HepG2 (cell line): ENCODE results near the gene RIMS3. TPM values are rescaled to one million over a fixed set of nuclear protein-coding genes. Genes with fewer than 3 reads are reported as not detected.

Source experiments
- ATF1 ChIP-seq: IDR thresholded peaks from 2 replicates; pipeline ENCODE4 v1.6.1; 2016; ENCODE audit warnings: mild to moderate bottlenecking, control low read depth
- BORCS8-MEF2B ChIP-seq: sonication (generic); formaldehyde crosslinking; IDR thresholded peaks from 2 replicates; pipeline ENCODE4 v1.8.0; 2022; ENCODE audit warnings: mild to moderate bottlenecking, missing genetic modification reagents
- ELF1 ChIP-seq: sonication (generic); formaldehyde crosslinking; IDR thresholded peaks from 2 replicates; pipeline ENCODE4 v1.4.0; 2020; ENCODE audit warnings: missing genetic modification reagents
- FOXJ3 ChIP-seq: sonication (generic); formaldehyde crosslinking; IDR thresholded peaks from 2 replicates; pipeline ENCODE4 v1.4.0; 2020; ENCODE audit warnings: missing genetic modification reagents, mild to moderate bottlenecking, borderline replicate concordance
- IRF2 ChIP-seq: IDR thresholded peaks from 2 replicates; pipeline ENCODE4 v1.6.1; 2018; ENCODE audit warnings: missing genetic modification reagents, missing compliant biosample characterization
- NCOR1 ChIP-seq: fragments of 200-600 bp; sonication (generic); IDR thresholded peaks from 2 replicates; pipeline ENCODE4 v1.7.0; 2017; ENCODE audit warnings: antibody characterized with exemption, low read length, borderline replicate concordance
- RXRA ChIP-seq: sonication (generic); formaldehyde crosslinking; IDR thresholded peaks from 2 replicates; pipeline ENCODE4 v1.5.1; 2020; ENCODE audit warnings: missing genetic modification reagents
- SMYD3 ChIP-seq: sonication (generic); formaldehyde crosslinking; IDR thresholded peaks from 2 replicates; pipeline ENCODE4 v1.8.1; 2023; ENCODE audit warnings: mild to moderate bottlenecking, missing genetic modification reagents
- ZBTB38 ChIP-seq: sonication (generic); formaldehyde crosslinking; IDR thresholded peaks from 2 replicates; pipeline ENCODE4 v1.5.1; 2020; ENCODE audit warnings: mild to moderate bottlenecking, missing genetic modification reagents
- ZNF224 ChIP-seq: sonication (generic); formaldehyde crosslinking; IDR thresholded peaks from 2 replicates; pipeline ENCODE4 v1.5.0; 2020; ENCODE audit warnings: mild to moderate bottlenecking, missing genetic modification reagents
- ZNF317 ChIP-seq: sonication (generic); formaldehyde crosslinking; IDR thresholded peaks from 2 replicates; pipeline ENCODE4 v1.5.0; 2020; ENCODE audit warnings: mild to moderate bottlenecking, missing genetic modification reagents
- ZNF672 ChIP-seq: sonication (generic); formaldehyde crosslinking; IDR thresholded peaks from 2 replicates; pipeline ENCODE4 v1.8.1; 2022; ENCODE audit warnings: missing genetic modification reagents
- ZNF790 ChIP-seq: sonication (generic); formaldehyde crosslinking; IDR thresholded peaks from 2 replicates; pipeline ENCODE4 v1.8.0; 2022; ENCODE audit warnings: missing genetic modification reagents, mild to moderate bottlenecking, borderline replicate concordance
- ZSCAN22 ChIP-seq: sonication (generic); formaldehyde crosslinking; IDR thresholded peaks from 2 replicates; pipeline ENCODE4 v1.4.0; 2020; ENCODE audit warnings: mild to moderate bottlenecking, missing genetic modification reagents
- polyA plus RNA-seq, 8 experiments: library from polyadenylated mRNA; depleted of rRNA in 3 of 8; stranded (reverse) in 7 of 8; unstranded in 1 of 8; fragments of >200 nt; fragmentation: Illumina TruSeq in 4 of 8; extraction: Trizol in 4 of 8; gene quantifications; 2 replicates each; pipeline versions ENCODE4 v1.2.1 to v1.2.3, GENCODE V29; 2011 to 2016; ENCODE audit warnings: low read depth in 4 of 8, missing spikeins in 1 of 8, mixed read lengths in 1 of 8; ENCODE audit not compliant: insufficient read depth in 1 of 8
- total RNA-seq, 5 experiments: library from RNA; depleted of rRNA; stranded (reverse); fragments of >200 nt; fragmentation: Illumina TruSeq; extraction: Trizol; gene quantifications; 2 replicates each; pipeline ENCODE4 v1.2.3, GENCODE V29; 2016; ENCODE audit warnings: low read depth in 1 of 5
- TF ChIP-seq, protein P1 (sequence below): IDR thresholded peaks from 2 replicates; pipeline ENCODE4 v1.6.1; 2016; ENCODE audit warnings: missing genetic modification reagents, missing compliant biosample characterization
- TF ChIP-seq, protein P2 (sequence below): sonication (generic); formaldehyde crosslinking; IDR thresholded peaks from 2 replicates; pipeline ENCODE4 v1.4.0; 2020; ENCODE audit warnings: missing genetic modification reagents
- TF ChIP-seq, protein P3 (sequence below): IDR thresholded peaks from 2 replicates; pipeline ENCODE4 v1.6.1; 2016
- TF ChIP-seq, protein P4 (sequence below): sonication (generic); formaldehyde crosslinking; IDR thresholded peaks from 2 replicates; pipeline ENCODE4 v1.4.0; 2020; ENCODE audit warnings: missing genetic modification reagents
- TF ChIP-seq, protein P5 (sequence below): sonication (generic); formaldehyde crosslinking; IDR thresholded peaks from 2 replicates; pipeline ENCODE4 v1.5.0; 2020; ENCODE audit warnings: mild to moderate bottlenecking, missing genetic modification reagents, borderline replicate concordance

Gene RIMS3
- total and polyA plus RNA-seq, 2 of the 13 experiments (the other 11 are each of a cell fraction or from before 2014, with no cell fraction given): 2.1 to 5.4 TPM

DNA sequence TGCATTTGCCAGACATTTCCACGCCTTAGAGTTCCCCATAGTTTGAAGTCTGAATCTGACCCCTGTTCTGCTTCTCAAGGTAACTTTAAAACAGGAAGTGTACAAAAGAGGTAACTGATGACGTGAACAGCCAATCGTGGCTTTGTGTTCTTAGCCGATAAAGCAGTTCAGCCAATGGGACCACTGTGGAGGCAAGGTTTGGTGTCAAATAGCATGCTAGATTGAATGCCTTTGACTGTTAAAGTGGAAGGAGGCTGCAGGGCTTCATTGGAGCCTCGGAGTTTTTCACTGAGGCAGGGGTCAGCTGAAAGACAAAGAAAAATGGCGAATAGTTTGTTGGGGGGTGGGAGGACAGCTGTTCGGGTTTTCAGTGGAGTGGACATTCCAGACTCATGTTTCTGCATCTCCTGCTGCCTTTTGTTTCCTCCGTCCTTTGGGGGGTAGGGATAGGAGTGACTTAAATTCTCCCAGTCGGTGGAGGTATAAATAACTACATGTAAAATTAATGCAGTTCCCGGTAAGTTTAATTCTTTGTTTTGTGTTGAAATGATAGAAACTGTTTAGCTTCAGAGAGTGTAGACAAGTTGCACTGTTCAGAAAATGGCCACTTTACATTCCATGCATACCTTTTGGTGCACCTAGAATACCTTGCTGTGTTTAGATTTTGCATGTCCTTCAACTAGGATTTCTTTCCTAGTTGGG lies 43.8 kb upstream of the RIMS3 start (continued):
- TF ChIP-seq, protein P1, sequence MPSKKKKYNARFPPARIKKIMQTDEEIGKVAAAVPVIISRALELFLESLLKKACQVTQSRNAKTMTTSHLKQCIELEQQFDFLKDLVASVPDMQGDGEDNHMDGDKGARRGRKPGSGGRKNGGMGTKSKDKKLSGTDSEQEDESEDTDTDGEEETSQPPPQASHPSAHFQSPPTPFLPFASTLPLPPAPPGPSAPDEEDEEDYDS (CRISPR knock-in tag): peak; percentile 98
- TF ChIP-seq BORCS8-MEF2B (CRISPR knock-in tag) (0 out of 2 replicates have a peak, but pooled peaks have one; percentile 33), ZSCAN22 (no peak), FOXJ3 (peak; percentile 58; the same call in 1 of the 2 replicates), ZNF224 (CRISPR knock-in tag) (no peak), ZNF672 (CRISPR knock-in tag) (no peak), ATF1 (CRISPR knock-in tag) (peak; percentile 86), ZNF317 (CRISPR knock-in tag) (peak; percentile 55; the same call in 1 of the 2 replicates), ELF1 (peak; percentile 88), ZBTB38 (CRISPR knock-in tag) (no peak), NCOR1 (0 out of 2 replicates have a peak, but pooled peaks have one; percentile 25), RXRA (CRISPR knock-in tag) (peak; percentile 46; the same call in 1 of the 2 replicates), IRF2 (CRISPR knock-in tag) (0 out of 2 replicates have a peak, but pooled peaks have one; percentile 9), ZNF790 (CRISPR knock-in tag) (no peak), SMYD3 (no peak)
- TF ChIP-seq, protein P2, sequence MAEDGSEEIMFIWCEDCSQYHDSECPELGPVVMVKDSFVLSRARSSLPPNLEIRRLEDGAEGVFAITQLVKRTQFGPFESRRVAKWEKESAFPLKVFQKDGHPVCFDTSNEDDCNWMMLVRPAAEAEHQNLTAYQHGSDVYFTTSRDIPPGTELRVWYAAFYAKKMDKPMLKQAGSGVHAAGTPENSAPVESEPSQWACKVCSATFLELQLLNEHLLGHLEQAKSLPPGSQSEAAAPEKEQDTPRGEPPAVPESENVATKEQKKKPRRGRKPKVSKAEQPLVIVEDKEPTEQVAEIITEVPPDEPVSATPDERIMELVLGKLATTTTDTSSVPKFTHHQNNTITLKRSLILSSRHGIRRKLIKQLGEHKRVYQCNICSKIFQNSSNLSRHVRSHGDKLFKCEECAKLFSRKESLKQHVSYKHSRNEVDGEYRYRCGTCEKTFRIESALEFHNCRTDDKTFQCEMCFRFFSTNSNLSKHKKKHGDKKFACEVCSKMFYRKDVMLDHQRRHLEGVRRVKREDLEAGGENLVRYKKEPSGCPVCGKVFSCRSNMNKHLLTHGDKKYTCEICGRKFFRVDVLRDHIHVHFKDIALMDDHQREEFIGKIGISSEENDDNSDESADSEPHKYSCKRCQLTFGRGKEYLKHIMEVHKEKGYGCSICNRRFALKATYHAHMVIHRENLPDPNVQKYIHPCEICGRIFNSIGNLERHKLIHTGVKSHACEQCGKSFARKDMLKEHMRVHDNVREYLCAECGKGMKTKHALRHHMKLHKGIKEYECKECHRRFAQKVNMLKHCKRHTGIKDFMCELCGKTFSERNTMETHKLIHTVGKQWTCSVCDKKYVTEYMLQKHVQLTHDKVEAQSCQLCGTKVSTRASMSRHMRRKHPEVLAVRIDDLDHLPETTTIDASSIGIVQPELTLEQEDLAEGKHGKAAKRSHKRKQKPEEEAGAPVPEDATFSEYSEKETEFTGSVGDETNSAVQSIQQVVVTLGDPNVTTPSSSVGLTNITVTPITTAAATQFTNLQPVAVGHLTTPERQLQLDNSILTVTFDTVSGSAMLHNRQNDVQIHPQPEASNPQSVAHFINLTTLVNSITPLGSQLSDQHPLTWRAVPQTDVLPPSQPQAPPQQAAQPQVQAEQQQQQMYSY (CRISPR knock-in tag): no peak
- TF ChIP-seq, protein P3, sequence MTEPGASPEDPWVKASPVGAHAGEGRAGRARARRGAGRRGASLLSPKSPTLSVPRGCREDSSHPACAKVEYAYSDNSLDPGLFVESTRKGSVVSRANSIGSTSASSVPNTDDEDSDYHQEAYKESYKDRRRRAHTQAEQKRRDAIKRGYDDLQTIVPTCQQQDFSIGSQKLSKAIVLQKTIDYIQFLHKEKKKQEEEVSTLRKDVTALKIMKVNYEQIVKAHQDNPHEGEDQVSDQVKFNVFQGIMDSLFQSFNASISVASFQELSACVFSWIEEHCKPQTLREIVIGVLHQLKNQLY (CRISPR knock-in tag): 0 out of 2 replicates have a peak, but pooled peaks have one; percentile 14
- TF ChIP-seq, protein P4, sequence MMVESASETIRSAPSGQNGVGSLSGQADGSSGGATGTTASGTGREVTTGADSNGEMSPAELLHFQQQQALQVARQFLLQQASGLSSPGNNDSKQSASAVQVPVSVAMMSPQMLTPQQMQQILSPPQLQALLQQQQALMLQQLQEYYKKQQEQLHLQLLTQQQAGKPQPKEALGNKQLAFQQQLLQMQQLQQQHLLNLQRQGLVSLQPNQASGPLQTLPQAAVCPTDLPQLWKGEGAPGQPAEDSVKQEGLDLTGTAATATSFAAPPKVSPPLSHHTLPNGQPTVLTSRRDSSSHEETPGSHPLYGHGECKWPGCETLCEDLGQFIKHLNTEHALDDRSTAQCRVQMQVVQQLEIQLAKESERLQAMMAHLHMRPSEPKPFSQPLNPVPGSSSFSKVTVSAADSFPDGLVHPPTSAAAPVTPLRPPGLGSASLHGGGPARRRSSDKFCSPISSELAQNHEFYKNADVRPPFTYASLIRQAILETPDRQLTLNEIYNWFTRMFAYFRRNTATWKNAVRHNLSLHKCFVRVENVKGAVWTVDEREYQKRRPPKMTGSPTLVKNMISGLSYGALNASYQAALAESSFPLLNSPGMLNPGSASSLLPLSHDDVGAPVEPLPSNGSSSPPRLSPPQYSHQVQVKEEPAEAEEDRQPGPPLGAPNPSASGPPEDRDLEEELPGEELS (CRISPR knock-in tag): no peak
- TF ChIP-seq, protein P5, sequence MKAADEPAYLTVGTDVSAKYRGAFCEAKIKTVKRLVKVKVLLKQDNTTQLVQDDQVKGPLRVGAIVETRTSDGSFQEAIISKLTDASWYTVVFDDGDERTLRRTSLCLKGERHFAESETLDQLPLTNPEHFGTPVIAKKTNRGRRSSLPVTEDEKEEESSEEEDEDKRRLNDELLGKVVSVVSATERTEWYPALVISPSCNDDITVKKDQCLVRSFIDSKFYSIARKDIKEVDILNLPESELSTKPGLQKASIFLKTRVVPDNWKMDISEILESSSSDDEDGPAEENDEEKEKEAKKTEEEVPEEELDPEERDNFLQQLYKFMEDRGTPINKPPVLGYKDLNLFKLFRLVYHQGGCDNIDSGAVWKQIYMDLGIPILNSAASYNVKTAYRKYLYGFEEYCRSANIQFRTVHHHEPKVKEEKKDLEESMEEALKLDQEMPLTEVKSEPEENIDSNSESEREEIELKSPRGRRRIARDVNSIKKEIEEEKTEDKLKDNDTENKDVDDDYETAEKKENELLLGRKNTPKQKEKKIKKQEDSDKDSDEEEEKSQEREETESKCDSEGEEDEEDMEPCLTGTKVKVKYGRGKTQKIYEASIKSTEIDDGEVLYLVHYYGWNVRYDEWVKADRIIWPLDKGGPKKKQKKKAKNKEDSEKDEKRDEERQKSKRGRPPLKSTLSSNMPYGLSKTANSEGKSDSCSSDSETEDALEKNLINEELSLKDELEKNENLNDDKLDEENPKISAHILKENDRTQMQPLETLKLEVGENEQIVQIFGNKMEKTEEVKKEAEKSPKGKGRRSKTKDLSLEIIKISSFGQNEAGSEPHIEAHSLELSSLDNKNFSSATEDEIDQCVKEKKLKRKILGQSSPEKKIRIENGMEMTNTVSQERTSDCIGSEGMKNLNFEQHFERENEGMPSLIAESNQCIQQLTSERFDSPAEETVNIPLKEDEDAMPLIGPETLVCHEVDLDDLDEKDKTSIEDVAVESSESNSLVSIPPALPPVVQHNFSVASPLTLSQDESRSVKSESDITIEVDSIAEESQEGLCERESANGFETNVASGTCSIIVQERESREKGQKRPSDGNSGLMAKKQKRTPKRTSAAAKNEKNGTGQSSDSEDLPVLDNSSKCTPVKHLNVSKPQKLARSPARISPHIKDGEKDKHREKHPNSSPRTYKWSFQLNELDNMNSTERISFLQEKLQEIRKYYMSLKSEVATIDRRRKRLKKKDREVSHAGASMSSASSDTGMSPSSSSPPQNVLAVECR (CRISPR knock-in tag): peak; percentile 33; the same call in 1 of the 2 replicates
